K562 (cell line): Measurements from ENCODE around the gene RPL10A. TPM values are rescaled to one million over a fixed set of nuclear protein-coding genes. Genes with fewer than 3 reads are reported as not detected.

Experiments used
- CBFB ChIP-seq: sonication (generic); formaldehyde crosslinking; IDR thresholded peaks from 2 replicates; pipeline ENCODE4 v1.4.0; 2020; ENCODE audit warnings: mild to moderate bottlenecking, missing genetic modification reagents
- CREBBP ChIP-seq: IDR thresholded peaks from one replicate; pipeline ENCODE4 v1.6.1; 2012; ENCODE audit warnings: low read depth, mild to moderate bottlenecking, control low read depth, inconsistent platforms, low read length
- ELF2 ChIP-seq: fragments of 250-450 bp; sonication (Bioruptor Pico); IDR thresholded peaks from 2 replicates; pipeline ENCODE4 v1.5.0; 2021; ENCODE audit warnings: mild to moderate bottlenecking
- KDM4B ChIP-seq, 2 experiments: fragments of 450-650 bp in 1 of 2; sonication (generic) in 1 of 2; IDR thresholded peaks; 2 replicates each; pipeline ENCODE4 v1.6.1; 2016 to 2017; ENCODE audit warnings: borderline replicate concordance in 2 of 2, antibody characterized with exemption in 1 of 2, low read depth in 1 of 2, mild to moderate bottlenecking in 1 of 2
- NRF1 ChIP-seq, 2 experiments: fragments of 450-650 bp; IDR thresholded peaks in 1 of 2; conservative IDR thresholded peaks in 1 of 2; 2 replicates each; pipeline ENCODE4 v1.6.1; 2014; ENCODE audit warnings: mild to moderate bottlenecking in 2 of 2
- RB1 ChIP-seq: fragments of 450-650 bp; IDR thresholded peaks from 2 replicates; pipeline ENCODE4 v1.6.1; 2017; ENCODE audit warnings: low read depth, mild to moderate bottlenecking
- RBM22 ChIP-seq: fragments of 200-400 bp; formaldehyde crosslinking; IDR thresholded peaks from 2 replicates; pipeline ENCODE4 v1.6.1; 2018; ENCODE audit warnings: low read length, low read depth; ENCODE audit not compliant: poor library complexity, severe bottlenecking
- RERE ChIP-seq: sonication (generic); formaldehyde crosslinking; IDR thresholded peaks from 2 replicates; pipeline ENCODE4 v1.8.0; 2023; ENCODE audit warnings: missing genetic modification reagents, mild to moderate bottlenecking, borderline replicate concordance
- RNF2 ChIP-seq: sonication (generic); IDR thresholded peaks from 2 replicates; pipeline ENCODE4 v1.6.1; 2016
- SFPQ ChIP-seq: fragments of 200-400 bp; formaldehyde crosslinking; IDR thresholded peaks from 2 replicates; pipeline ENCODE4 v1.6.1; 2017; ENCODE audit warnings: mild to moderate bottlenecking, low read depth, low read length, moderate library complexity
- SREBF1 ChIP-seq: fragments of 150-350 bp; IDR thresholded peaks from 2 replicates; pipeline ENCODE4 v1.6.1; 2014; ENCODE audit warnings: antibody characterized with exemption, low read depth, low read length, borderline replicate concordance
- STAT5A ChIP-seq: IDR thresholded peaks from 2 replicates; pipeline ENCODE4 v1.6.1; 2012; ENCODE audit warnings: low read length, inconsistent platforms, borderline replicate concordance
- ZNF121 ChIP-seq: sonication (generic); formaldehyde crosslinking; conservative IDR thresholded peaks from 2 replicates; pipeline ENCODE4 v1.8.0; 2022; ENCODE audit warnings: missing genetic modification reagents
- ZNF592 ChIP-seq: fragments of 450-650 bp; IDR thresholded peaks from 2 replicates; pipeline ENCODE4 v1.6.1; 2017; ENCODE audit warnings: antibody characterized with exemption, mild to moderate bottlenecking
- ZNF695 ChIP-seq: fragments of 450-650 bp; formaldehyde crosslinking; IDR thresholded peaks from 2 replicates; pipeline ENCODE4 v1.4.0; 2020; ENCODE audit warnings: mild to moderate bottlenecking, moderate library complexity
- polyA plus RNA-seq, 8 experiments: library from polyadenylated mRNA; depleted of rRNA in 4 of 8; stranded (reverse) in 5 of 8; unstranded in 3 of 8; fragments of >200 nt; fragmentation: Nextera tagmentation in 2 of 8; fragmentation: Illumina TruSeq in 1 of 8; extraction: Ambion mirVana in 2 of 8; extraction: Trizol in 1 of 8; gene quantifications; 2 replicates each; pipeline versions ENCODE4 v1.2.1 to v1.2.3, GENCODE V29; 2011 to 2014; ENCODE audit warnings: inconsistent platforms in 1 of 8, missing spikeins in 1 of 8
- total RNA-seq, 7 experiments: library from RNA; depleted of rRNA in 6 of 7; stranded (reverse); fragments of >200 nt in 6 of 7; fragmentation: Illumina TruSeq in 2 of 7; extraction: Trizol in 2 of 7; gene quantifications; 2 replicates each; pipeline versions ENCODE4 v1.2.1 to v1.2.3, GENCODE V29; 2011 to 2021; ENCODE audit warnings: low replicate concordance in 1 of 7

RPL10A gene
- total and polyA plus RNA-seq, 9 of the 15 experiments (the other 6 are each of a cell fraction or from before 2014, with no cell fraction given): 1,589 to 3,237 (median 2,116) TPM

GRCh38 chr6:35468181-35468979, at the start of gene RPL10A (continued):
- peak; percentile 27; the same call in 1 of the 2 replicates for TF ChIP-seq ZNF592
- TF ChIP-seq ZNF695 (CRISPR knock-in tag): peak; percentile 57; the same call in 1 of the 2 replicates
- peak; percentile 94 to 95 for TF ChIP-seq NRF1 (conservative IDR thresholded peaks at IDR 0.05 in 1 of 2, IDR thresholded peaks at IDR 0.05 in 1 of 2)
- TF ChIP-seq RERE (CRISPR knock-in tag): no peak; the same call in 1 of the 2 replicates
- TF ChIP-seq CBFB (CRISPR knock-in tag): no peak; the same call in 1 of the 2 replicates
- TF ChIP-seq ZNF121 (CRISPR knock-in tag): no peak
- TF ChIP-seq SFPQ: no peak
- TF ChIP-seq ELF2 (CRISPR knock-in tag): peak; percentile 91
- no peak for TF ChIP-seq CREBBP
- TF ChIP-seq RBM22: peak; percentile 97
- peak; percentile 81 for TF ChIP-seq RNF2
- no peak for TF ChIP-seq SREBF1
- TF ChIP-seq KDM4B (IDR thresholded peaks at IDR 0.05; ENCODE audit: borderline replicate concordance in 2 of 2, low read depth in 1 of 2): no peak; a peak in 1 of 4 replicates
- TF ChIP-seq RB1: peak; percentile 97
- TF ChIP-seq STAT5A: peak; percentile 33; the same call in 1 of the 2 replicates
